ENCODE data around the gene SPRR5.

The SPRR5 gene

GRCh38 chr1:152924191-152924590 is 22.8 kb upstream of the SPRR5 start:
- TF ChIP-seq POLR2A (IDR thresholded peaks at IDR 0.05; ENCODE audit: low read length) (no peak), GATA1 (IDR thresholded peaks at IDR 0.05; ENCODE audit: low read depth, low read length) (no peak)
- DNase-seq: no peak

GRCh38 chr1:152926091-152926490 is 20.9 kb upstream of the SPRR5 start:
- no peak for TF ChIP-seq POLR2A (IDR thresholded peaks at IDR 0.05; ENCODE audit: low read length)
- peak in 1 of 2 experiments; percentile 6 for DNase-seq

- no peak for DNase-seq
- TF ChIP-seq GATA1 (IDR thresholded peaks at IDR 0.05; ENCODE audit: low read depth, low read length) (no peak), POLR2A (IDR thresholded peaks at IDR 0.05; ENCODE audit: low read length) (no peak)
Measured at GRCh38 chr1:152928671-152929070, 18.3 kb upstream of the SPRR5 start.

- TF ChIP-seq POLR2A (IDR thresholded peaks at IDR 0.05; ENCODE audit: low read length) (no peak), GATA1 (IDR thresholded peaks at IDR 0.05; ENCODE audit: low read depth, low read length) (no peak)
Measured at GRCh38 chr1:152932170-152932811, 14.7 kb upstream of the SPRR5 start.

GRCh38 chr1:152933196-152933595 is 13.8 kb upstream of the SPRR5 start:
- no peak for DNase-seq
- TF ChIP-seq POLR2A (IDR thresholded peaks at IDR 0.05; ENCODE audit: low read length): no peak
- no peak for TF ChIP-seq GATA1 (IDR thresholded peaks at IDR 0.05; ENCODE audit: low read depth, low read length)

More at GRCh38 chr1:152932170-152932811, 14.7 kb upstream of the SPRR5 start:
- no peak for DNase-seq

GRCh38 chr1:152940614-152941013 is 6.4 kb upstream of the SPRR5 start:
- DNase-seq: no peak
- no peak for TF ChIP-seq GATA1 (IDR thresholded peaks at IDR 0.05; ENCODE audit: low read depth, low read length)
- TF ChIP-seq POLR2A (IDR thresholded peaks at IDR 0.05; ENCODE audit: low read length): no peak

- TF ChIP-seq GATA1 (IDR thresholded peaks at IDR 0.05; ENCODE audit: low read depth, low read length) (no peak), POLR2A (IDR thresholded peaks at IDR 0.05; ENCODE audit: low read length) (no peak)
- no peak for DNase-seq
Measured at GRCh38 chr1:152941037-152941711, 5.8 kb upstream of the SPRR5 start.

- DNase-seq: no peak
- TF ChIP-seq POLR2A (IDR thresholded peaks at IDR 0.05; ENCODE audit: low read length) (no peak), GATA1 (IDR thresholded peaks at IDR 0.05; ENCODE audit: low read depth, low read length) (no peak)
Measured at GRCh38 chr1:152942161-152942560, 4.8 kb upstream of the SPRR5 start.

GRCh38 chr1:152946248-152946647 is 758 bp upstream of the SPRR5 start:
- DNase-seq: no peak
- TF ChIP-seq GATA1 (IDR thresholded peaks at IDR 0.05; ENCODE audit: low read depth, low read length) (no peak), POLR2A (IDR thresholded peaks at IDR 0.05; ENCODE audit: low read length) (no peak)

- no peak for DNase-seq
- TF ChIP-seq POLR2A (IDR thresholded peaks at IDR 0.05; ENCODE audit: low read length) (no peak), GATA1 (IDR thresholded peaks at IDR 0.05; ENCODE audit: low read depth, low read length) (no peak)
Measured at GRCh38 chr1:152951711-152952110, 4.7 kb downstream of the SPRR5 start.

- DNase-seq: no peak
- TF ChIP-seq GATA1 (IDR thresholded peaks at IDR 0.05; ENCODE audit: low read depth, low read length) (no peak), POLR2A (IDR thresholded peaks at IDR 0.05; ENCODE audit: low read length) (no peak)
Measured at GRCh38 chr1:152953761-152954160, 6.8 kb downstream of the SPRR5 start.

GRCh38 chr1:152954436-152954835 is 7.4 kb downstream of the SPRR5 start:
- TF ChIP-seq GATA1 (IDR thresholded peaks at IDR 0.05; ENCODE audit: low read depth, low read length): no peak
- TF ChIP-seq POLR2A (IDR thresholded peaks at IDR 0.05; ENCODE audit: low read length): no peak
- DNase-seq: no peak

- TF ChIP-seq GATA1 (IDR thresholded peaks at IDR 0.05; ENCODE audit: low read depth, low read length) (no peak), POLR2A (IDR thresholded peaks at IDR 0.05; ENCODE audit: low read length) (no peak)
Measured at GRCh38 chr1:152957561-152957960, 10.6 kb downstream of the SPRR5 start.

GRCh38 chr1:152959273-152959672 is 12.3 kb downstream of the SPRR5 start:
- TF ChIP-seq POLR2A (IDR thresholded peaks at IDR 0.05; ENCODE audit: low read length) (no peak), GATA1 (IDR thresholded peaks at IDR 0.05; ENCODE audit: low read depth, low read length) (no peak)

More at GRCh38 chr1:152957561-152957960, 10.6 kb downstream of the SPRR5 start:
- DNase-seq: no peak

More at GRCh38 chr1:152959273-152959672, 12.3 kb downstream of the SPRR5 start:
- no peak for DNase-seq
